Activated CD4-positive, alpha-beta T cell treated with anti-CD3 and anti-CD28 coated beads for 36 hours (primary cell): ENCODE measurements around the gene RRP1B. TPM values are rescaled to one million over a fixed set of nuclear protein-coding genes. Genes with fewer than 3 reads are reported as not detected.

Experiments used
- ATAC-seq: fragments of 200-7000 bp; cut with Tn5 transposase; one replicate; pipeline ENCODE4 v1.10.0; 2021; ENCODE audit warnings: mild to moderate bottlenecking, moderate library complexity
- CTCF ChIA-PET: fragments of 350-600 bp; sonication (Branson Sonifier 250); formaldehyde crosslinking; loops from one replicate; lab custom pipeline; 2021; ENCODE audit warnings: antibody characterized with exemption; lab: Charles Lee
- POLR2A ChIA-PET: fragments of 350-600 bp; sonication (Branson Sonifier 250); formaldehyde crosslinking; loops from one replicate; lab custom pipeline; 2021; ENCODE audit warnings: antibody characterized with exemption, inconsistent platforms; lab: Charles Lee
- DNase-seq: peaks from one replicate; pipeline ENCODE4 v3.0.0-alpha.2; 2020
- H3K27ac Mint-ChIP-seq: one replicate; pipeline ENCODE4 v1.8.0; 2021; ENCODE audit warnings: mixed read lengths
- H3K27me3 Mint-ChIP-seq: one replicate; pipeline ENCODE4 v1.8.0; 2021; ENCODE audit warnings: mixed read lengths
- H3K36me3 Mint-ChIP-seq: one replicate; pipeline ENCODE4 v1.8.0; 2021; ENCODE audit warnings: low read depth, mixed read lengths
- H3K4me1 Mint-ChIP-seq: one replicate; pipeline ENCODE4 v1.8.0; 2021; ENCODE audit warnings: mixed read lengths
- H3K4me3 Mint-ChIP-seq: one replicate; pipeline ENCODE4 v1.8.0; 2021; ENCODE audit warnings: mild to moderate bottlenecking, moderate library complexity, mixed read lengths
- H3K9me3 Mint-ChIP-seq: one replicate; pipeline ENCODE4 v1.8.0; 2021; ENCODE audit warnings: low read depth, mixed read lengths
- intact Hi-C, 2 experiments: fragments of 100-400 bp; cut with DNase I in 1 of 2; cut with micrococcal nuclease in 1 of 2; formaldehyde crosslinking; loops; one replicate each; pipeline versions ENCODE4 v1.14.2 to v1.15.1; 2022 to 2024; cut with DNase I, micrococcal nuclease
- total RNA-seq, 2 experiments: library from RNA; stranded (reverse); gene quantifications; one replicate each; pipeline ENCODE4 v1.2.3, GENCODE V29; 2021

RRP1B gene
- total RNA-seq, 2 experiments from 2014 or later, result 64.0 to 66.7 TPM

DNA sequence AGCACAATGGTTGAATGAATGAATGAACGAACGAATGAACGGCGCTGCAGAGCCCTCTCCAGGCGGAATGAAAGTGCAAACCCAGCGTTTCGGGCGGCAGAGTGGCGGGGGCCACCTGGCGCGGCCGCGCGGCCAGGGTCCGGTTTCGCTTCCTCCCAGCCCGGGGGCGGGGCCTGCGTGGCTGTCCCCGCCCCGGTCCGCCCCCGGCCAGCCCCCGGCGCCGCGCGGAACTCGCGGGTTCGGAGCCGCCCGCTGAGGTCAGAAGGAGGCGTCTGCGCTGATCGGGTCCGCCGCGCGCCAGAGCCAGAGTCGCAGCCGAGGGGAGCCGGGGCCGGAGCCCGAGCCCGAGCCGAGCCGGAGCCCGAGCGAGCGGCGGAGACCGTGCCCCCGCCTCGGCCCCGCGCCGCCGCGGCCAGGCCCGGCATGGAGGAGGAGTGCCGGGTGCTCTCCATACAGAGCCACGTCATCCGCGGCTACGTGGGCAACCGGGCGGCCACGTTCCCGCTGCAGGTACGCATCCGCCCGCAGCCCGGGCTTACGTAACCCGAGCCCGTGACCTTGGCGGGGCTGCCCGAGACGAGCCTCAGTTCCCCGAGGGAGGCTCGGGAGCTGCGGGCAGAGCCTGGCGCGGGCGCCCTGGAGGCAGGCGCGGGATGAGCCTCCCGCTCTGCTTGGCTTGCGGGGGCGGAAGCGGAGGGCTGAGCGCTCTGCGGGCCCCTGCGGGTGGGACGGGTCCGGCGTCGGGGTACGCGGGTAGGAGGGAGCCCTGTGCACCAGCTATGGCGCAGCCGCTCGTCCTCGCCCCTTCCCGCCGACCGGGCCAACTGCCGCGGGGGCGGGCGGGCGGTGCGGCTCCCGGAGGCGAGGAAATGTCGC, 59.8 kb downstream of the RRP1B start, which contains the start of gene PDXK:
Gene PDXK, plus strand, starts transcription at position 258 of the 876 bp plus-strand sequence. Its CDS starts 166 bp downstream, at position 424.
- Mint-ChIP-seq H3K9me3 (no peaks in the 10 kb centered on the region), H3K36me3 (peaks cover 10% of the 10 kb centered on the region), H3K27ac (peak within 1 kb of the TSS; percentile 74), H3K4me3 (peak within 1 kb of the TSS; percentile 82), H3K27me3 (no peaks in the 10 kb centered on the region), H3K4me1 (peaks cover 27% of the 10 kb centered on the region)
- ChIA-PET CTCF (interaction anchor here (0.6 to 1.0 kb wide), 2 partner anchors 9 to 15 kb away, joined by 4 to 5 read pairs; no protein-coding TSS in a partner anchor), POLR2A (interaction anchor here (1.9 kb wide), 1 partner anchor 10 kb away, joined by 13 read pairs; no protein-coding TSS in a partner anchor)
- intact Hi-C loops, result loop anchor here in 1 of 2 experiments (1.0 to 2.0 kb wide), 5 partner anchors 9 to 745 kb away; partner anchors contain the start of genes HSF2BP, PKNOX1, RRP1 and RRP1B
- DNase-seq (peak; percentile 86), ATAC-seq (peak; percentile 82)

DNA sequence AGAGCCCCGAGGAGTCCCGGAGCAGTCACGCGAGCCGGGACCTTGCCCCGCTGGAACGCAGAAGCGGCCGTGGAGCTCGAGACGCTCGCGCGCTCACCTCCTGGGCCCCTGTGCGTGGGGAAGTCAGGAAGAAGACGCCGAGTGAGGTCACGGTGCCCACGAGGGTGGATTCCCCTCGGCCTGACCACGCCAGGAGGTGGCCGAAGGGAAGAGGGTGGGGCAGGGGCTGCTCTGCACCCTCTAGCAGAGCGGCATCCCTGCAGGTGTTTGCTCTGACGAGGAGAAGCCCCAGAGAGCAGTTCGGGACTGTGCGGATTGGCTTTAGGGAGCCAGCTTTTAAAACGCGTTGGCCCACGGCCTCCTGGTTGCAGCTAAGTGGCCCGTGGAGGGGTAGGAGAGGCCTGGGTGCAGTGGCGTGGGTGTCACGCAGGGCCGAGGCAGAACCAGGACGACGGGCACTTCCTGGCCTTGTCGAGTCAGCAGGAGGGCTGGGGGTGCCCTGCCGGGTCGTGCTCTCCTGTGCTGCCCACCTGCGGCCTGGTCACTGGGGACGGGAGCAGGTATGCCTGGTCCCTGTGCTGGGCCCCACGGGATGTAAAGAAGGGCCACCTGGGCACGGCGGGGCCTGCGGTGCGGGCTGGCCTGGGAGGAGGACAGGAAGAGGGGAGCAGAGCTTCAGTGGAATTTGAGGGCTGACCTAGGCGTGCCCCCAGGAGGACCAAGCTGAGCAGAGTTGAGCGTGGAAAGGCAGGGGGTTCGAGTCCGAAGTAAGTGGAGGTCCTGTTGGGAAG, 60.6 kb downstream of the RRP1B start:
- DNase-seq (no peak), ATAC-seq (peak; percentile 14)
- intact Hi-C loops, result loop anchor here in 1 of 2 experiments (1.0 to 2.0 kb wide), 5 partner anchors 8 to 746 kb away; partner anchors contain the start of genes HSF2BP, PKNOX1, RRP1 and RRP1B
- peak overlapping the region; percentile 82 for H3K4me3 Mint-ChIP-seq
- H3K27ac Mint-ChIP-seq, result peak overlapping the region; percentile 74
- peaks cover 29% of the 10 kb centered on the region for H3K4me1 Mint-ChIP-seq
- peaks cover 10% of the 10 kb centered on the region for H3K36me3 Mint-ChIP-seq
- CTCF ChIA-PET, result interaction anchor here (0.6 to 1.0 kb wide), 2 partner anchors 9 to 16 kb away, joined by 4 to 5 read pairs; no protein-coding TSS in a partner anchor
- no peaks in the 10 kb centered on the region for H3K27me3 Mint-ChIP-seq
- POLR2A ChIA-PET, result interaction anchor here (1.9 kb wide), 1 partner anchor 9 kb away, joined by 13 read pairs; no protein-coding TSS in a partner anchor
- H3K9me3 Mint-ChIP-seq, result no peaks in the 10 kb centered on the region

DNA sequence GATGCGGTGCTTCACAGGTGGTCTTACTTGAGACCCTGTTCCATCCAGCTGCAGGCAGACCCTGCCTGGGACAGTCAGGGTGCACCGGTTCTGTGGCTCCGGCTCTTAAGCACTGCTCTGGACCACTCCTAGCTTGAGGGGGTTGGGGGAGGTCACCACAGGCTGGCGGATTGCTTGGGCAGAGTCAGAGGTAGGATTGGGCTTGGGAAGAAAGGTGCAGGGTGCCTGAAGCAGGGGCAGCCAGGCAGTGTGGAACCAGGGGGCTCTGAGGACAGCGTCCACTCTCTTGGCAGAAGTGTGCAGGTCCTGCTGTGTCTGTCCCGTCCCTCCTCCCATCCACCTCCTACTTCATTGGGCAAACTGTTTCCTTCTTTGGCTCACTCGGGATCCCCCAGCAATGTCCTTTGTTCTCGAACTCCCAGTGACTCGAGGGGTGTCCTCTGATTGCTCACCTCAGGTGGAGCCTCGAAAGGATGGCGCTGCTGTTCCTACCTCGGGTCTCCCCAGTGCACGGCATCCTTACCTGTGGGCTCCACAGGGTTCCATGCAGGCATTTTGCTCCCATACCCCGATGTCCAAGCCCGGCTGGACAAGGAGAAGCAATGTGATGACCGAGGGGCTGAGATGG, 61.3 kb downstream of the RRP1B start:
- no peaks in the 10 kb centered on the region for H3K27me3 Mint-ChIP-seq
- H3K27ac Mint-ChIP-seq, result peak overlapping the region; percentile 74
- intact Hi-C loops, result no loop called here
- ChIA-PET CTCF (interaction anchor here (1.0 kb wide), 1 partner anchor 8 kb away, joined by 5 read pairs; no protein-coding TSS in a partner anchor), POLR2A (interaction anchor here (1.9 kb wide), 1 partner anchor 8 kb away, joined by 13 read pairs; no protein-coding TSS in a partner anchor)
- ATAC-seq (no peak), DNase-seq (no peak)
- no peaks in the 10 kb centered on the region for H3K9me3 Mint-ChIP-seq
- H3K36me3 Mint-ChIP-seq, result peaks cover 10% of the 10 kb centered on the region
- peaks cover 33% of the 10 kb centered on the region for H3K4me1 Mint-ChIP-seq
- H3K4me3 Mint-ChIP-seq, result peak overlapping the region; percentile 82

DNA sequence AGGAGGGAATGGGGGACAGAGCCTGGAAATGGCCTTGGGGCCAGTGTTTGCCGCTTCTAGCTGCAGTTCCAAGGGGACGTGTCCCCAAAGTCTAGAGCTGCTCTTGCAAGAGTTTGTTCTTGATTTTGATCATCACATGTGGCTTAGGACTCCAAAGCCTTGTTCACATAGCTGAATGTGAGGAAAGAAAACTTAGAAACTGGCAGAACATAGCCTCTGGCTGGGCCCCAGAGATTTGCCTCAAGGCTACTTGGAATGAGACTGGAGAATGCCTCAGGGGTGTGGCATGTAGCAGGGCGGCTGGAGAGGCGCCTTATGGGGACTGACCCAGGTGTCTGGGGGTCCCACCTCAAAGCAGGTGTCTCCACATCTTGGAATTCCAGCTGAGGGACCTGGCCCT, 61.8 kb downstream of the RRP1B start:
- H3K27ac Mint-ChIP-seq, result no peak overlapping the region
- ChIA-PET POLR2A (no interaction called here), CTCF (interaction anchor here (0.6 kb wide), 1 partner anchor 15 kb away, joined by 3 read pairs; no protein-coding TSS in a partner anchor)
- no peak for DNase-seq
- H3K4me1 Mint-ChIP-seq, result peaks cover 38% of the 10 kb centered on the region
- intact Hi-C loops, result no loop called here
- H3K36me3 Mint-ChIP-seq, result peaks cover 13% of the 10 kb centered on the region
- ATAC-seq, result no peak
- H3K27me3 Mint-ChIP-seq, result no peaks in the 10 kb centered on the region
- H3K4me3 Mint-ChIP-seq, result peak overlapping the region; percentile 82
- H3K9me3 Mint-ChIP-seq, result no peaks in the 10 kb centered on the region

DNA sequence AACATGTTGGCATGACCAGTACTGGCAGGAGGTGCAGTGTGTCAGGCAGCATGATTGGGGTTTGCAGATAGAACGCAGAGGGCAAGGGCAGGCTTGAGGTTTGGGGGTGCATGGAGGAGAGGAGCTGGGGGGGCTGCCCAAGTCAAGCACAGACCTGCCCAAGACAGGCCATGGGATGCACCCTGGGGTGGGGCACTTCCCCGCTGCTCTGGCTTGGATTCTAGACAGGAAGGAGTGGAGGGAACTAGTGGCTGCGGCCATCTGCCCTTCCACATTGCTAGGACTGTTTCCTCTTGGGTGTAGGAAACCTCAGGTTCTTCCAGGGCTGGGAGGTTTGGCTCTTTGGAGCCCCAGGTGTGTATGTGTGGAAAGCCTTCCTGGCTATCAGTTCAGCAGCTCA, 62.6 kb downstream of the RRP1B start:
- ATAC-seq (no peak), DNase-seq (no peak)
- intact Hi-C loops, result no loop called here
- Mint-ChIP-seq H3K4me1 (peaks cover 43% of the 10 kb centered on the region), H3K9me3 (no peaks in the 10 kb centered on the region), H3K27me3 (no peaks in the 10 kb centered on the region), H3K27ac (no peak overlapping the region), H3K36me3 (peaks cover 16% of the 10 kb centered on the region), H3K4me3 (peak overlapping the region; percentile 12)
- POLR2A ChIA-PET, result no interaction called here
- CTCF ChIA-PET, result no interaction called here

GRCh38 chr21:43723648-43724047, 64.3 kb downstream of the RRP1B start:
- POLR2A ChIA-PET, result no interaction called here
- Mint-ChIP-seq H3K27ac (no peak overlapping the region), H3K4me1 (peaks cover 60% of the 10 kb centered on the region), H3K27me3 (no peaks in the 10 kb centered on the region), H3K9me3 (no peaks in the 10 kb centered on the region), H3K36me3 (peaks cover 17% of the 10 kb centered on the region), H3K4me3 (no peak overlapping the region)
- ATAC-seq (no peak), DNase-seq (no peak)
- intact Hi-C loops, result no loop called here
- CTCF ChIA-PET, result interaction anchor here (1.5 kb wide), 1 partner anchor 19 kb away, joined by 5 read pairs; no protein-coding TSS in a partner anchor

DNA sequence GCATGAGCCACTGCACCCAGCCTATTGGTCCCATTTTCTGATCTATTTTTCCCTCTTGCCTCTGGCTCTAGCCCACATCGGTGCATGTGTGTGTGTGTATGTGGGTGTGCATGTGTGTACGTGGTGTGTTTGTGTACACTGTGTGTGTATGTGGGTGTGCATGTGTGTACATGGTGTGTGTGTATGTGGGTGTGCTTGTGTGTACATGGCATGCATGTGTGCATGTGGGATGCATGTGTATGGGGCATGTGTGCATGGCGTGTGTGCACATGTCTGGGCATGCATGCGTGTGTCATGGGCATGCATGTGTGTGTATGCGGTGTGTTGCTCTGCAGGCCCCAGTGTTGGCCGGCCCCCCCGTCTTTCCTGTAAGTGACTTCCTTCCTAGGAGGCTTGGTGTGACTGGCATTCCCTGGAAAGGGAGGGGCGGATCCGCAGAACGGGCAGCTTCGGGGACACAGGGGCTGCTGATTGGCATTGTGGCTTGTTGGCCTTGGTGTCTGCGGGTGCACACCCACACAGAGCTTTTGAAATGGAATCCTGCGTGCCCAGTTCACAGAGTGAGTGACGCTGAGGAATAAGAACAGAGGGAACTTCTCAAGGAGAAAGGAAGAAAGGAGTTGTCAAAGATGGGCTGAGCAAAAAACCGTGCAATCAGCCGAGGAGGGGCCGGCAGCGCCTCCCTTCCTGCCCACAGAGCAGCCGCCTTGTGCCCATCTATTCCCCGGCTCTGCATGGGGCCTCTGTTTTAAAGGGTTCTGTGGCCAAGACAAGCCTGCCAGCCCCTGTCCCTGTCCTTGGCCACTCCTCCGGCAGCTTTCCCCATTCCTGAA, 67.5 kb downstream of the RRP1B start:
- Mint-ChIP-seq H3K9me3 (no peaks in the 10 kb centered on the region), H3K4me1 (peaks cover 61% of the 10 kb centered on the region), H3K4me3 (peak overlapping the region; percentile 78), H3K27ac (peak overlapping the region; percentile 92), H3K27me3 (no peaks in the 10 kb centered on the region), H3K36me3 (peaks cover 14% of the 10 kb centered on the region)
- ATAC-seq (no peak), DNase-seq (peak; percentile 28)
- CTCF ChIA-PET, result interaction anchor here (1.6 kb wide), 1 partner anchor 10 kb away, joined by 3 read pairs; no protein-coding TSS in a partner anchor
- intact Hi-C loops, result loop anchor here (5.0 kb wide), 3 partner anchors 50 to 1325 kb away; partner anchors contain the start of genes CSTB (in 1 of the 2) and UBASH3A (in 1 of the 2)
- POLR2A ChIA-PET, result no interaction called here

DNA sequence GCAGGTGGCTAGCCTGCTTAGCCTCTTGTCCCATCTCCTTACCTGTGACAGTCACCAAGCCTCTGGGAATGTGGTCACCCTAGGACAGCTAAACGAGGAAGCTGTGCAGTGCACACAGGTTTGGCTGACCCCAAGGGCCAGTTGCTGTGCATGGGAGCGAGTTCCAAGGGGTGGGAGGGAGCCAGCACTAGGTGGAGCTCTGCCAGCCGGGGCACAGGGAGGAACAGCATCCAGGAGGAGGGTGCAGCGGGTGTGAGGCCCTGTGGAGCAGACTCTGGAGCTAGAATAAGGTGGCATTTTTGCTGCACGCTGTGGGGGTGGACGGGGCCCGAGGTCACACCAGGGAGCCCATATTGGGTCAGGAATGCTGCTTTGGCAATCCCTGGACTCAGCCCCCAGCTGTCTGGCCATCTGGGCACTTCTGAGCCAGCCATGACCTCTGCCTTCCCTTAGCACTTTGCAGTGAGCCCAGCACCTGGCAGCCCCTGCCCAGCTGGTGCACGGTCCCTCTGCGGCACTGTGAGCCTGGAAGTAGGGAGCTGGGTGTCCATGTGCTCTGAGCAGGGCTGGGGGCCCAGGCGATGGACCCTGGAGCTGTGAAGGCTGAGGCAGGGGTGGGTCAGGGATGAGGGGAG, 68.3 kb downstream of the RRP1B start:
- H3K27ac Mint-ChIP-seq, result peak overlapping the region; percentile 92
- CTCF ChIA-PET, result interaction anchor here (0.9 to 1.6 kb wide), 4 partner anchors 8 to 71 kb away, joined by 3 to 5 read pairs (median 3); no protein-coding TSS in a partner anchor

GRCh38 chr21:43728154-43728466, 68.8 kb downstream of the RRP1B start:
- intact Hi-C loops, result loop anchor here (1.0 to 5.0 kb wide), 7 partner anchors 9 to 1326 kb away; partner anchors contain the start of genes CSTB (in 2 of the 2), HSF2BP (in 1 of the 2), PDXK (in 1 of the 2) and RRP1 (in 1 of the 2)

More for the DNA sequence above, 68.3 kb downstream of the RRP1B start:
- DNase-seq, result no peak
- Mint-ChIP-seq H3K4me3 (peak overlapping the region; percentile 78), H3K4me1 (peaks cover 61% of the 10 kb centered on the region), H3K9me3 (no peaks in the 10 kb centered on the region), H3K36me3 (peaks cover 14% of the 10 kb centered on the region), H3K27me3 (no peaks in the 10 kb centered on the region)
- no peak for ATAC-seq
- POLR2A ChIA-PET, result interaction anchor here (0.8 to 1.9 kb wide), 2 partner anchors 8 to 330 kb away, joined by 4 to 13 read pairs; no protein-coding TSS in a partner anchor
- intact Hi-C loops, result loop anchor here (1.0 to 5.0 kb wide), 7 partner anchors 8 to 1325 kb away; partner anchors contain the start of genes CSTB (in 2 of the 2), HSF2BP (in 1 of the 2), PDXK (in 1 of the 2) and RRP1 (in 1 of the 2)

More at GRCh38 chr21:43728154-43728466, 68.8 kb downstream of the RRP1B start:
- DNase-seq (no peak), ATAC-seq (no peak)
- Mint-ChIP-seq H3K27ac (peak overlapping the region; percentile 92), H3K36me3 (peaks cover 14% of the 10 kb centered on the region), H3K4me1 (peaks cover 64% of the 10 kb centered on the region), H3K9me3 (no peaks in the 10 kb centered on the region), H3K27me3 (no peaks in the 10 kb centered on the region), H3K4me3 (peak overlapping the region; percentile 78)
- CTCF ChIA-PET, result interaction anchor here (0.5 to 1.6 kb wide), 6 partner anchors 8 to 212 kb away, joined by 3 to 5 read pairs (median 4); no protein-coding TSS in a partner anchor
- POLR2A ChIA-PET, result interaction anchor here (0.8 to 1.9 kb wide), 2 partner anchors 8 to 330 kb away, joined by 4 to 13 read pairs; no protein-coding TSS in a partner anchor
